Endothelial cell of umbilical vein (primary cell): Measurements from ENCODE around the gene SERPINA3. TPM values are rescaled to one million over a fixed set of nuclear protein-coding genes. Genes with fewer than 3 reads are reported as not detected.

ENCODE experiments used
- BruUV-seq: library from RNA; stranded (reverse); fragments of 400-500 nt; replicated peaks from 2 replicates; lab custom pipeline; 2021; lab: Mats Ljungman, UMichigan
- CTCF ChIA-PET: fragments of 300-600, 350-600 bp; sonication (Branson Sonifier 250); formaldehyde crosslinking; loops from one replicate; lab custom pipeline; 2021; ENCODE audit warnings: antibody characterized with exemption, inconsistent platforms; lab: Charles Lee
- POLR2A ChIA-PET: fragments of 300-600, 350-600 bp; sonication (Branson Sonifier 250); formaldehyde crosslinking; loops from one replicate; lab custom pipeline; 2021; ENCODE audit warnings: antibody characterized with exemption, inconsistent platforms; lab: Charles Lee
- DNase-seq: peaks from one replicate; pipeline ENCODE4 v3.0.0-alpha.2; 2011; ENCODE audit warnings: low read depth, low spot score
- FAIRE-seq: peaks from 2 replicates; lab custom pipeline; 2011; peaks lifted over from hg19 to GRCh38; lab: Jason Lieb, UNC
- H2AFZ ChIP-seq: 2 replicates; pipeline ENCODE4 v1.6.0; 2012; ENCODE audit warnings: low read depth, low read length, control low read depth, inconsistent platforms
- H3K27ac ChIP-seq: 2 replicates; pipeline ENCODE4 v1.5.1; 2011; ENCODE audit warnings: low read depth, mild to moderate bottlenecking, control low read depth, low read length, moderate library complexity; ENCODE audit not compliant: insufficient read depth
- H3K27me3 ChIP-seq, 2 experiments: 2 replicates each; pipeline versions ENCODE4 v1.6.0 to v1.6.1; 2011; ENCODE audit warnings: low read length in 2 of 2, mixed read lengths in 1 of 2; ENCODE audit not compliant: control insufficient read depth in 2 of 2, insufficient read depth in 2 of 2
- H3K36me3 ChIP-seq, 2 experiments: 2 replicates in 1 of 2; 3 replicates in 1 of 2; pipeline ENCODE4 v1.5.1; 2011; ENCODE audit warnings: low read length in 2 of 2, mild to moderate bottlenecking in 1 of 2, moderate library complexity in 1 of 2; ENCODE audit not compliant: control insufficient read depth in 2 of 2, insufficient read depth in 2 of 2; ENCODE audit errors: extremely low read depth in 1 of 2
- H3K4me1 ChIP-seq: 3 replicates; pipeline ENCODE4 v1.5.1; 2011; ENCODE audit warnings: mild to moderate bottlenecking, low read length; ENCODE audit not compliant: control insufficient read depth, insufficient read depth; ENCODE audit errors: extremely low read depth
- H3K4me2 ChIP-seq: 2 replicates; pipeline ENCODE4 v1.6.1; 2011; ENCODE audit warnings: low read length, control low read depth, mixed read lengths; ENCODE audit not compliant: insufficient read depth
- H3K4me3 ChIP-seq, 3 experiments: fragments of 200-600 bp in 1 of 3; sonication (generic), shearing (Covaris generic) in 1 of 3; replicated peaks in 1 of 3; 2 replicates each; pipeline ENCODE4 v1.5.1; 2011 to 2016; ENCODE audit warnings: control low read depth in 3 of 3, low read length in 3 of 3, mild to moderate bottlenecking in 2 of 3, inconsistent platforms in 1 of 3, low read depth in 1 of 3, moderate library complexity in 1 of 3; ENCODE audit not compliant: insufficient read depth in 1 of 3
- H3K79me2 ChIP-seq: 2 replicates; pipeline ENCODE4 v1.6.0; 2012; ENCODE audit warnings: low read length, inconsistent platforms; ENCODE audit not compliant: control insufficient read depth, insufficient read depth
- H3K9ac ChIP-seq: replicated peaks from 2 replicates; pipeline ENCODE3; 2011; ENCODE audit warnings: low read length, control low read depth; ENCODE audit not compliant: insufficient read depth; ENCODE audit errors: extremely low read depth
- H3K9me1 ChIP-seq: replicated peaks from 3 replicates; pipeline ENCODE4 v1.6.0; 2011; ENCODE audit warnings: mild to moderate bottlenecking, low read length; ENCODE audit not compliant: control insufficient read depth, insufficient read depth; ENCODE audit errors: extremely low read depth
- H3K9me3 ChIP-seq: replicated peaks from 2 replicates; pipeline ENCODE4 v1.5.1; 2012; ENCODE audit warnings: low read length, inconsistent platforms; ENCODE audit not compliant: control insufficient read depth, insufficient read depth
- H4K20me1 ChIP-seq: replicated peaks from 2 replicates; pipeline ENCODE3; 2011; ENCODE audit warnings: mild to moderate bottlenecking, low read length; ENCODE audit not compliant: control insufficient read depth, insufficient read depth; ENCODE audit errors: extremely low read depth
- EZH2 ChIP-seq: IDR thresholded peaks from 2 replicates; pipeline ENCODE4 v1.6.1; 2012; ENCODE audit warnings: borderline replicate concordance, low read depth, mild to moderate bottlenecking, moderate library complexity, low read length, inconsistent platforms; ENCODE audit not compliant: severe bottlenecking
- FOS ChIP-seq: IDR thresholded peaks from 2 replicates; pipeline ENCODE4 v1.6.1; 2011; ENCODE audit warnings: mild to moderate bottlenecking, low read length, moderate library complexity, borderline replicate concordance; ENCODE audit not compliant: insufficient read depth
- GATA2 ChIP-seq: IDR thresholded peaks from 2 replicates; pipeline ENCODE4 v1.7.0; 2011; ENCODE audit warnings: low read depth, mild to moderate bottlenecking, moderate library complexity, mixed read lengths, low read length; ENCODE audit not compliant: insufficient read length, insufficient read depth
- JUN ChIP-seq: IDR thresholded peaks from 2 replicates; pipeline ENCODE4 v1.6.1; 2011; ENCODE audit warnings: borderline replicate concordance, low read depth; ENCODE audit not compliant: insufficient read length, insufficient read depth
- MYC ChIP-seq: IDR thresholded peaks from one replicate; pipeline ENCODE4 v1.6.1; 2011; ENCODE audit warnings: mild to moderate bottlenecking, low read depth, low read length
- POLR2A ChIP-seq: IDR thresholded peaks from 2 replicates; pipeline ENCODE4 v1.6.1; 2012; ENCODE audit warnings: low read depth, mild to moderate bottlenecking, control low read depth, low read length
- POLR2AphosphoS5 ChIP-seq: IDR thresholded peaks from 2 replicates; pipeline ENCODE4 v1.6.1; 2012; ENCODE audit warnings: low read depth, mild to moderate bottlenecking, control low read depth, low read length, moderate library complexity; ENCODE audit not compliant: insufficient read depth
- dilution Hi-C: fragments of 300-500 bp; cut with MboI; formaldehyde crosslinking; loops from one replicate; pipeline ENCODE4 v1.15.0; 2019; ENCODE audit warnings: low sequenced_read_pairs; ENCODE audit not compliant: extremely low pct_ligation_motif_present
- intact Hi-C: fragments of 100-400 bp; cut with micrococcal nuclease; formaldehyde crosslinking; loops from one replicate; pipeline ENCODE4 v1.10.0; 2022
- polyA plus RNA-seq, 4 experiments: library from polyadenylated mRNA; depleted of rRNA in 3 of 4; stranded (reverse) in 3 of 4; unstranded in 1 of 4; fragments of >200 nt; gene quantifications; 2 replicates each; pipeline versions ENCODE4 v1.2.1 to v1.2.3, GENCODE V29; 2011 to 2012; ENCODE audit warnings: missing spikeins in 1 of 4
- total RNA-seq: library from RNA; stranded (reverse); gene quantifications from 2 replicates; pipeline ENCODE4 v1.2.3, GENCODE V29; 2021
- TF ChIP-seq, protein P1 (sequence below): IDR thresholded peaks from 2 replicates; pipeline ENCODE4 v1.6.1; 2011; ENCODE audit not compliant: insufficient read depth, insufficient read length
- TF ChIP-seq, protein P2 (sequence below), 2 donors: IDR thresholded peaks; 1 replicate in 1 of 2; 2 replicates in 1 of 2; pipeline ENCODE4 v1.5.1; 2011; ENCODE audit warnings: low read length in 2 of 2, mild to moderate bottlenecking in 2 of 2, moderate library complexity in 2 of 2, control low read depth in 1 of 2, inconsistent platforms in 1 of 2, low read depth in 1 of 2; ENCODE audit not compliant: insufficient read depth in 1 of 2; ENCODE audit errors: extremely low read depth in 1 of 2

SERPINA3 gene
- total and polyA plus RNA-seq, 2 donors (not counting 3 experiments of a cell fraction or from before 2014, with no cell fraction given): not detected

DNA sequence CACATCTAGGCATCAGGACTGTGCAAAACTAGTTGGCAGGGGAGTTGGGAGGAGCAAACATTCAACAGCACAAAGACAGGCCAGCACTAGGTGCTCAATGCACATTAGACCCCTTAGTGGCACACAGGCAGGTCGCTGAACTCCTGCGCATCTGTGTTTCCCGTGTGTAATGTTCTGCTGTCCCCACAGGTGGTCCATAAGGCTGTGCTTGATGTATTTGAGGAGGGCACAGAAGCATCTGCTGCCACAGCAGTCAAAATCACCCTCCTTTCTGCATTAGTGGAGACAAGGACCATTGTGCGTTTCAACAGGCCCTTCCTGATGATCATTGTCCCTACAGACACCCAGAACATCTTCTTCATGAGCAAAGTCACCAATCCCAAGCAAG is 11.2 kb downstream of the SERPINA3 start:
- POLR2A ChIA-PET: no interaction called here
- CTCF ChIA-PET: no interaction called here

More for the DNA sequence above, 11.2 kb downstream of the SERPINA3 start:
- no peak overlapping the region for H3K4me2 ChIP-seq
- H3K36me3 ChIP-seq: no peaks in the 10 kb centered on the region
- H3K9me3 ChIP-seq: no peaks in the 10 kb centered on the region
- BruUV-seq: no TSS peak
- H2AFZ ChIP-seq: no peak overlapping the region
- no peak overlapping the region for H3K9ac ChIP-seq
- dilution Hi-C loops (no loop called here), intact Hi-C loops (no loop called here)
- H3K79me2 ChIP-seq: no peaks in the 10 kb centered on the region
- no peak overlapping the region for H3K4me3 ChIP-seq
- no peak for FAIRE-seq
- no peak for DNase-seq
- H3K4me1 ChIP-seq: no peaks in the 10 kb centered on the region
- no peaks in the 10 kb centered on the region for H3K27me3 ChIP-seq
- no peak overlapping the region for H3K27ac ChIP-seq
- TF ChIP-seq POLR2A: no peak
- TF ChIP-seq, protein P1, sequence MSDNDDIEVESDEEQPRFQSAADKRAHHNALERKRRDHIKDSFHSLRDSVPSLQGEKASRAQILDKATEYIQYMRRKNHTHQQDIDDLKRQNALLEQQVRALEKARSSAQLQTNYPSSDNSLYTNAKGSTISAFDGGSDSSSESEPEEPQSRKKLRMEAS: no peak
- TF ChIP-seq FOS: no peak
- no peak for TF ChIP-seq GATA2
- no peak for TF ChIP-seq JUN
- TF ChIP-seq, protein P2, sequence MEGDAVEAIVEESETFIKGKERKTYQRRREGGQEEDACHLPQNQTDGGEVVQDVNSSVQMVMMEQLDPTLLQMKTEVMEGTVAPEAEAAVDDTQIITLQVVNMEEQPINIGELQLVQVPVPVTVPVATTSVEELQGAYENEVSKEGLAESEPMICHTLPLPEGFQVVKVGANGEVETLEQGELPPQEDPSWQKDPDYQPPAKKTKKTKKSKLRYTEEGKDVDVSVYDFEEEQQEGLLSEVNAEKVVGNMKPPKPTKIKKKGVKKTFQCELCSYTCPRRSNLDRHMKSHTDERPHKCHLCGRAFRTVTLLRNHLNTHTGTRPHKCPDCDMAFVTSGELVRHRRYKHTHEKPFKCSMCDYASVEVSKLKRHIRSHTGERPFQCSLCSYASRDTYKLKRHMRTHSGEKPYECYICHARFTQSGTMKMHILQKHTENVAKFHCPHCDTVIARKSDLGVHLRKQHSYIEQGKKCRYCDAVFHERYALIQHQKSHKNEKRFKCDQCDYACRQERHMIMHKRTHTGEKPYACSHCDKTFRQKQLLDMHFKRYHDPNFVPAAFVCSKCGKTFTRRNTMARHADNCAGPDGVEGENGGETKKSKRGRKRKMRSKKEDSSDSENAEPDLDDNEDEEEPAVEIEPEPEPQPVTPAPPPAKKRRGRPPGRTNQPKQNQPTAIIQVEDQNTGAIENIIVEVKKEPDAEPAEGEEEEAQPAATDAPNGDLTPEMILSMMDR (IDR thresholded peaks at IDR 0.05; ENCODE audit: extremely low read depth in 1 of 2, insufficient read depth in 1 of 2, low read depth in 1 of 2, low read length in 2 of 2): no peak
- no peak for TF ChIP-seq POLR2AphosphoS5
- no peak for TF ChIP-seq MYC
- no peak for TF ChIP-seq EZH2
- H3K9me1 ChIP-seq: no peaks in the 10 kb centered on the region
- no peaks in the 10 kb centered on the region for H4K20me1 ChIP-seq
